A549 (cell line): ENCODE results near the gene FHIT.

ENCODE experiments used
- CHD2 ChIP-seq: fragments of 150-350 bp; IDR thresholded peaks from 2 replicates; pipeline ENCODE4 v1.6.1; 2014; ENCODE audit warnings: low read length; ENCODE audit not compliant: partially characterized antibody
- CTCF ChIP-seq: fragments of >200 bp; sonication (Bioruptor Twin); formaldehyde crosslinking; IDR thresholded peaks from 3 replicates; pipeline ENCODE4 v1.5.1; 2016
- ELK1 ChIP-seq: fragments of 150-350 bp; IDR thresholded peaks from 2 replicates; pipeline ENCODE4 v1.6.1; 2014; ENCODE audit warnings: low read depth, mild to moderate bottlenecking, low read length
- MAX ChIP-seq: IDR thresholded peaks from 2 replicates; pipeline ENCODE4 v1.6.1; 2012
- REST ChIP-seq: fragments of 200-600 bp; sonication (generic); IDR thresholded peaks from 2 replicates; pipeline ENCODE4 v1.6.1; 2016; ENCODE audit warnings: antibody characterized with exemption, mild to moderate bottlenecking, moderate library complexity

GRCh38 chr3:59728587-59728908 lies 1522.7 kb downstream of the FHIT start:
- TF ChIP-seq ELK1 (no peak), REST (no peak), CTCF (no peak), CHD2 (no peak), MAX (no peak)
